AG04450 (cell line): ENCODE results near the gene ETV6. TPM values are rescaled to one million over a fixed set of nuclear protein-coding genes. Genes with fewer than 3 reads are reported as not detected.

Experiments used
- CTCF ChIA-PET: fragments of 300-600, 350-600 bp; formaldehyde crosslinking; extraction: SDS; loops from one replicate; lab custom pipeline; 2022; ENCODE audit warnings: antibody characterized with exemption, inconsistent platforms; lab: Charles Lee
- POLR2A ChIA-PET: fragments of 350-600 bp; formaldehyde crosslinking; extraction: SDS; loops from one replicate; lab custom pipeline; 2021; ENCODE audit warnings: antibody characterized with exemption, inconsistent platforms; lab: Yijun Ruan, JAX
- DNase-seq: peaks from one replicate; pipeline ENCODE4 v3.0.0-alpha.2; 2011; ENCODE audit warnings: low read depth, low spot score
- H3K27ac ChIP-seq: one replicate; pipeline ENCODE4 v1.5.1; 2012; ENCODE audit warnings: low read depth, low read length, control low read depth
- H3K27me3 ChIP-seq: one replicate; pipeline ENCODE4 v1.6.0; 2012; ENCODE audit warnings: low read length; ENCODE audit not compliant: control insufficient read depth, insufficient read depth
- H3K4me3 ChIP-seq: 2 replicates; pipeline ENCODE4 v1.5.1; 2011; ENCODE audit warnings: mild to moderate bottlenecking, low read depth, low read length, control low read depth
- H3K9me3 ChIP-seq: 2 replicates; pipeline ENCODE4 v1.5.1; 2012; ENCODE audit warnings: low read length; ENCODE audit not compliant: control insufficient read depth, insufficient read depth
- polyA plus RNA-seq: library from polyadenylated mRNA; depleted of rRNA; stranded (reverse); fragments of >200 nt; gene quantifications from 2 replicates; pipeline ENCODE4 v1.2.3, GENCODE V29; 2011
- TF ChIP-seq, protein P1 (sequence below): IDR thresholded peaks from 2 replicates; pipeline ENCODE4 v1.5.1; 2011; ENCODE audit warnings: low read depth, low read length, control low read depth, inconsistent platforms

ETV6 gene
- polyA plus RNA-seq, 1 experiment = 7.9 TPM

DNA sequence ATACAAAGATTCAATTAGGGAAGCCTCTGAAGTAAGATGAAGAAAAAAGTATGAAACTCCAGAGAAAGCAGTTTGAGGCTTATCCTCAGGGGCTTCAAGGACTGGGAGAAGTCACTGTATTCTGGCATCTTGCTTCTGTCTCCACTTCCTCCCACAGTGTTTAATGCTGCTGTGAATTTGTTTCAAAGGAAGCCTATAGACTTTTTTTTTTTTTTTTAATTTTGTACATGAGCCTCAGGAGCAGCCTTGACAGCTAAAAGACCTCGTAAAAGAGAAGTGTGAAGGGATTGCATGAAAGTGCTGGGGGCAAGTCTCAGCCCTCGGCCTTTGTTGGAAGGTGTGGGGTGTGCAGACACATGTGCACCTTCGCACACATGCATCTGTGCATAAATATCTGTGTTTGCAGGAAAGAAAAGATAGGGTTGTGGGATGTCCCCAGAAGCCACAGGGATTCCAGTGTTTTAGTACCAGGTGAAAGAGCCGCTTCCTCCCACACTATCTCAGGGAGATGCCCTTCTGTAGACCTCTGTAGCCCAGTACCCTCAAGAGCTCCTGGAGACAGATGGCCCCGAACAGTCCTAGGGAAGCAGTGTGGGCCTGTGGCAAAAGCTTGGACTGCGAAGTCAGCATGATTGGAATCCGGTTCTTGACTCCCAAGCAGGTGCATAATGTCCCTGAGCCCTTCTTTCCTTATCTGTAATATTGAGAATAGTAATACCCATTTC, 227.8 kb downstream of the ETV6 start:
- TF ChIP-seq, protein P1, sequence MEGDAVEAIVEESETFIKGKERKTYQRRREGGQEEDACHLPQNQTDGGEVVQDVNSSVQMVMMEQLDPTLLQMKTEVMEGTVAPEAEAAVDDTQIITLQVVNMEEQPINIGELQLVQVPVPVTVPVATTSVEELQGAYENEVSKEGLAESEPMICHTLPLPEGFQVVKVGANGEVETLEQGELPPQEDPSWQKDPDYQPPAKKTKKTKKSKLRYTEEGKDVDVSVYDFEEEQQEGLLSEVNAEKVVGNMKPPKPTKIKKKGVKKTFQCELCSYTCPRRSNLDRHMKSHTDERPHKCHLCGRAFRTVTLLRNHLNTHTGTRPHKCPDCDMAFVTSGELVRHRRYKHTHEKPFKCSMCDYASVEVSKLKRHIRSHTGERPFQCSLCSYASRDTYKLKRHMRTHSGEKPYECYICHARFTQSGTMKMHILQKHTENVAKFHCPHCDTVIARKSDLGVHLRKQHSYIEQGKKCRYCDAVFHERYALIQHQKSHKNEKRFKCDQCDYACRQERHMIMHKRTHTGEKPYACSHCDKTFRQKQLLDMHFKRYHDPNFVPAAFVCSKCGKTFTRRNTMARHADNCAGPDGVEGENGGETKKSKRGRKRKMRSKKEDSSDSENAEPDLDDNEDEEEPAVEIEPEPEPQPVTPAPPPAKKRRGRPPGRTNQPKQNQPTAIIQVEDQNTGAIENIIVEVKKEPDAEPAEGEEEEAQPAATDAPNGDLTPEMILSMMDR = no peak
- DNase-seq = no peak
- CTCF ChIA-PET = interaction anchor here (0.6 to 0.7 kb wide), 2 partner anchors 13 to 117 kb away, joined by 3 read pairs; no protein-coding TSS in a partner anchor

DNA sequence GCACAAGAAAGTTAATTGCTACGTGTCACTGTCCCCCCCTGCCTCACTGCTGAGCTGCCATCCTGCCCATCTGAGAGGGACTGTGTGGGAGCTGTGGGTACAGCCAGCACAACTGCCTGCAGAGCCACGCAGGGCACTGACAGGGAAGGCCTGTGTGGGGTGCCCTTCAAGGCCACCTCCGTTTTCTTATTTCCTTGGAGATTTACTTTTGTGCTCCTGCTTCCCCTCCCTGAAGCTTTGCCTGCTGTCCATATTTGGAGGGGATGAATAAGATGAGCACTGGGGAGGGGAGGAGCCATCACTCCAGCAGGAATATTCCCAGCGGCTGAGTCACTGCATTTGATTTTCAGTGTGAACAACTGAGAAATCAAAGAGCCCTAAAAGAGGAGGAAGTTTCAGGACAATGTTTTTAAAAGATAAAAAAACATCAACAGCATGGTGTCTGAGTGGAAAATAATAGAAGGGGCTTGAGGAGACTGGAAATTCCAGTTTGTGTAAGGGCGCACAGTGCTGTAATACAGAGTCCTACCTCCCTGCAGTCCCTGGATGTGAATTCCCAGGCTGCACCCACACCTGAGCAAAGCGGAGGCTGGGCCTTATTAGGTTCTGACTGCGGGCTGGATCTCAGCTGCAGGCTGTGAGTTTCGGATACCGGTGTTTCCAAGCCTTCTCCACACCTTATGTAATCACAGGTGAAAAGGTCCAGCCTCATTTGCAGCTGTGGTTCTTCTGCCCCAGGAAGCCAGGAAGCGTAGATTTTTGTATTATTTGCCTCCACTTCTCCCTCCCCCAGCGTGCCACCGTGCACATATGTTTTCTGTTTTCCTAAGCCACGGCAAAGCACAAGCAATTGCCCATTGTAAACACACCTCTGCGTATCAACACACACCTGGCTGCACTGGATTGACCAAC, 228.7 kb downstream of the ETV6 start:
- H3K9me3 ChIP-seq = no peaks in the 10 kb centered on the region
- POLR2A ChIA-PET = interaction anchor here (0.6 kb wide), 2 partner anchors 112 to 736 kb away, joined by 3 to 5 read pairs; no protein-coding TSS in a partner anchor
- TF ChIP-seq, protein P1 = no peak
- H3K4me3 ChIP-seq = no peak overlapping the region
- no peaks in the 10 kb centered on the region for H3K27me3 ChIP-seq
- CTCF ChIA-PET = interaction anchor here (0.6 to 1.5 kb wide), 3 partner anchors 12 to 155 kb away, joined by 3 read pairs; no protein-coding TSS in a partner anchor
- peak; percentile 46 for DNase-seq
- H3K27ac ChIP-seq = peak overlapping the region; percentile 58

More for the DNA sequence above, 227.8 kb downstream of the ETV6 start:
- Histone ChIP-seq H3K9me3 (no peaks in the 10 kb centered on the region), H3K27ac (no peak overlapping the region), H3K4me3 (no peak overlapping the region), H3K27me3 (no peaks in the 10 kb centered on the region)
- POLR2A ChIA-PET = interaction anchor here (0.6 kb wide), 2 partner anchors 111 to 737 kb away, joined by 3 to 5 read pairs; no protein-coding TSS in a partner anchor

DNA sequence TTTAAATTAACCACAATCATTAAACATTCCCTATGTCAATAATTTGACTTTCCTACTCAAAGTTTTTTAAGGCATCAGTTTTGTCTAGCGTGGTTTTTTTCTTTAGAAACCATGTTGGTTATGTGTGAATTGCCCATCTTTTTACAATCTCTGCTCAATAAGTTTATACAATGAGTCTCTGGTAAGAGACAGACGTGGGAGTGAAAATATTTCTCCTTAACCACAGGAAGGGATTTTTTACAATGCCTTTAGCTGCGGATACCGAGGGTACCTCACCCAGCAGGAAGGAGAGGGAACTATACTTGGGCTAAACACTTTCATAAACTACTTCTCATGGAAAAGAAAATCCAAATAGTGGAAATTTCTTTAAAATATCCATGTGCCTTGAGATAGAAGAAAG, 229.8 kb downstream of the ETV6 start:
- H3K27ac ChIP-seq = no peak overlapping the region
- TF ChIP-seq, protein P1 = no peak
- CTCF ChIA-PET = interaction anchor here (1.5 kb wide), 1 partner anchor 154 kb away, joined by 3 read pairs; no protein-coding TSS in a partner anchor

DNA sequence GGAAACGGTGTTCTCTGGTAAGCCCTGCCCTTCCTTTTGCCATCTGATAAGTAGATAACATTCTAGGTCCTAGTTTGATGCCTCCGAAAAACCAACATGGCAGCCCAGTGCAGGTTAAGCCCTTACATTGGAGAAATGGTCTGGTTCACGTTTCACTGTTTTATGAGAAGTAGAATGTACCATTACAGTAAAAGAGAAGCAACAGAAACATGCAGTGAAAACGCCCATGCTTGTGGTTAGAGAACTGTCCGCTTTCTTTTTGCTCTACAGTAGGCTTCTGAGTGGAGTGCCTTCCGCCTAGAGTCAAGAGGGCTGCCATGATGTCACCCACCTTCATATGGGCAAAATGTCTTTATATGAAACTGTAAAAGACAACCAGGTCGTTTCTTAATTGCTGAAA, 230.9 kb downstream of the ETV6 start:
- no peak for DNase-seq
- ChIA-PET POLR2A (interaction anchor here (0.7 kb wide), 1 partner anchor 10 kb away, joined by 5 read pairs; no protein-coding TSS in a partner anchor), CTCF (interaction anchor here (0.7 kb wide), 1 partner anchor 83 kb away, joined by 3 read pairs; no protein-coding TSS in a partner anchor)
- TF ChIP-seq, protein P1 = no peak
- H3K27me3 ChIP-seq = no peaks in the 10 kb centered on the region
- no peaks in the 10 kb centered on the region for H3K9me3 ChIP-seq
- H3K27ac ChIP-seq = no peak overlapping the region
- H3K4me3 ChIP-seq = no peak overlapping the region

More for the DNA sequence above, 229.8 kb downstream of the ETV6 start:
- H3K9me3 ChIP-seq = no peaks in the 10 kb centered on the region
- DNase-seq = peak; percentile 18
- H3K4me3 ChIP-seq = no peak overlapping the region
- H3K27me3 ChIP-seq = no peaks in the 10 kb centered on the region
- POLR2A ChIA-PET = interaction anchor here (1.0 kb wide), 1 partner anchor 124 kb away, joined by 5 read pairs; no protein-coding TSS in a partner anchor
